Suprapubic skin (tissue), 4 donors: Measurements from ENCODE around the gene DDOST. TPM values are rescaled to one million over a fixed set of nuclear protein-coding genes. Genes with fewer than 3 reads are reported as not detected.

Experiments
- DNase-seq, 2 donors: peaks; one replicate each; pipeline ENCODE4 v3.0.0-alpha.2; 2019; ENCODE audit warnings: low spot score in 2 of 2
- H3K27ac ChIP-seq: fragments of 200-600 bp; sonication (generic); one replicate; pipeline ENCODE4 v1.5.1; 2019
- H3K27me3 ChIP-seq: fragments of 200-600 bp; sonication (generic); one replicate; pipeline ENCODE4 v1.5.1; 2019
- H3K36me3 ChIP-seq: fragments of 200-600 bp; sonication (generic); one replicate; pipeline ENCODE4 v1.5.1; 2019
- H3K4me1 ChIP-seq: fragments of 200-600 bp; sonication (generic); one replicate; pipeline ENCODE4 v1.5.1; 2019
- H3K4me3 ChIP-seq: fragments of 200-600 bp; sonication (generic); one replicate; pipeline ENCODE4 v1.5.1; 2019; ENCODE audit warnings: mild to moderate bottlenecking
- H3K9me3 ChIP-seq: fragments of 200-600 bp; sonication (generic); one replicate; pipeline ENCODE4 v1.5.1; 2019
- CTCF ChIP-seq, 2 donors: fragments of 200-600 bp in 1 of 2; fragments of 450-650 bp in 1 of 2; sonication (generic) in 1 of 2; IDR thresholded peaks; one replicate each; pipeline ENCODE4 v1.5.1; 2016 to 2019; ENCODE audit warnings: antibody characterized with exemption in 2 of 2, mild to moderate bottlenecking in 1 of 2, moderate library complexity in 1 of 2
- EP300 ChIP-seq: sonication (generic); formaldehyde crosslinking; IDR thresholded peaks from one replicate; pipeline ENCODE4 v1.6.1; 2017; ENCODE audit warnings: antibody characterized with exemption
- POLR2A ChIP-seq, 2 donors: fragments of 450-650 bp; IDR thresholded peaks; one replicate each; pipeline ENCODE4 v1.6.1; 2017; ENCODE audit warnings: antibody characterized with exemption in 2 of 2, mild to moderate bottlenecking in 2 of 2, moderate library complexity in 2 of 2
- POLR2AphosphoS5 ChIP-seq, 3 donors: sonication (generic); formaldehyde crosslinking; IDR thresholded peaks; one replicate each; pipeline ENCODE4 v1.6.1; 2017; ENCODE audit warnings: antibody characterized with exemption in 3 of 3
- WGBS: methylation state at CpG from one replicate; pipeline ENCODE4 v1.1.5; 2018; 5-methylcytosine and 5-hydroxymethylcytosine counted together
- total RNA-seq, 4 donors: library from RNA; depleted of rRNA; stranded (reverse); fragments of >200 nt; gene quantifications; one replicate each; pipeline ENCODE4 v1.1.0, GENCODE V29; 2016

Gene DDOST
- total RNA-seq, 4 donors from 2014 or later, result 75.9 to 143 (median 125) TPM

DNA sequence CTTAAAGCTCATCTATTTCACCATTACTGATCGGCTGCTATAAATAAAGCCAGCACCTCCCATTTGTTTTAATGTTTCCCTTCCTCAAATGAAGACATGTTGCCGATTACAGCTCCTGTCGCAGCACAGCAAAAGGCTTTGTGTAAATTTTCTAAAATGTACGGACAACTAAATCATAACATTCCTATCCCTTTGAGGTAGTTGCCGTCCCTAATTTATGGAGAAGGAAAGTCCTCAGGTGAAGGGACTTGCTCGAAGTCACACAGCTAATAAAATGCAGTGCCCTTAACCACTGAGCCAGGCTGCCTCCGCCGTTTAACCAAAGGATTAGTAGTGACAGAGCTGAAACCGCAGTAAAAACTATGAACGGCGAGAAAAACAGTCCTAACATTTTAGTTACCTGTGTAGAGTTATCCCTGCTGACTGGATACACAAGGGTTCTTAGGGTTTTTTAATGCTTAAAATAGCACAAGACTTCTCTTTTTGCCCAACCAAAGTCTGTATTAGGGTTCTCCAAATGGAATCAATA is 27.0 kb downstream of the DDOST start:
- Histone ChIP-seq H3K4me3 (peak overlapping the region; percentile 91), H3K27ac (peak overlapping the region; percentile 95), H3K27me3 (no peaks in the 10 kb centered on the region), H3K9me3 (no peaks in the 10 kb centered on the region), H3K4me1 (peaks cover 14% of the 10 kb centered on the region), H3K36me3 (peaks cover 20% of the 10 kb centered on the region)
- TF ChIP-seq CTCF (IDR thresholded peaks at IDR 0.05), result no peak
- no peak for TF ChIP-seq POLR2A (IDR thresholded peaks at IDR 0.05)
- no peak for TF ChIP-seq EP300
- TF ChIP-seq POLR2AphosphoS5 (IDR thresholded peaks at IDR 0.05), result no peak
- 2% methylated on average over 11 of the region's 11 CpGs for WGBS
- DNase-seq, result no peak

DNA sequence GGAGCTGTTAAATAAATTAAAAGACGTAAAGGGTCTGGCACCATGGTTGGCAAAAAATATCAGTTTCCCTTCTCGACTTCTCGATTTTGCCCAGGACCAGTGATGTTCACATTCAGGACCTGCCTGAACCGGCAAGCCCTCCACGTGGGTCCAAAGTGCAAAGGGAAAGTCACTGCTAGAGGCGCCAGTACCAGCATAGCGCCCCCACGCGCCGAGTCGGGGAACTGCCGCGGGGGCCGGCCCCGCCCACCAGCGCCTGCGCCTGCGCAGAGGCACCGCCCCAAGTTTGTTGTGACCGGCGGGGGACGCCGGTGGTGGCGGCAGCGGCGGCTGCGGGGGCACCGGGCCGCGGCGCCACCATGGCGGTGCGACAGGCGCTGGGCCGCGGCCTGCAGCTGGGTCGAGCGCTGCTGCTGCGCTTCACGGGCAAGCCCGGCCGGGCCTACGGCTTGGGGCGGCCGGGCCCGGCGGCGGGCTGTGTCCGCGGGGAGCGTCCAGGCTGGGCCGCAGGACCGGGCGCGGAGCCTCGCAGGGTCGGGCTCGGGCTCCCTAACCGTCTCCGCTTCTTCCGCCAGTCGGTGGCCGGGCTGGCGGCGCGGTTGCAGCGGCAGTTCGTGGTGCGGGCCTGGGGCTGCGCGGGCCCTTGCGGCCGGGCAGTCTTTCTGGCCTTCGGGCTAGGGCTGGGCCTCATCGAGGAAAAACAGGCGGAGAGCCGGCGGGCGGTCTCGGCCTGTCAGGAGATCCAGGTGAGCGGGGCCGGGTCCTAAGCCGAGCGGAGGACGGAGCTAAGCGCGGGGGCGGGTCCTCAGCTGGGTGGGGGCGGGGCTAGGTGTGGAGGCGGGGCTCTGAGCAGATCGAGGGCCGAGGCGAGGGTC is 27.7 kb downstream of the DDOST start, which contains the start of gene PINK1:
PINK1 (plus strand) TSS at position 269 of the 875 bp plus-strand sequence; CDS start at position 360, 91 bp downstream.
- DNase-seq, result peak; percentile 85 to 88
- Histone ChIP-seq H3K27me3 (no peaks in the 10 kb centered on the region), H3K9me3 (no peaks in the 10 kb centered on the region), H3K4me1 (peaks cover 14% of the 10 kb centered on the region), H3K4me3 (peak within 1 kb of the TSS; percentile 91), H3K36me3 (peaks cover 13% of the 10 kb centered on the region), H3K27ac (peak within 1 kb of the TSS; percentile 95)
- peak; percentile 70 to 83 for TF ChIP-seq POLR2A (IDR thresholded peaks at IDR 0.05)
- peak in 1 of 3 donors; percentile 15 for TF ChIP-seq POLR2AphosphoS5 (IDR thresholded peaks at IDR 0.05)
- no peak for TF ChIP-seq EP300
- TF ChIP-seq CTCF (IDR thresholded peaks at IDR 0.05), result peak; percentile 99 to 100
- 8% methylated on average over 10 of the region's 93 CpGs for WGBS

DNA sequence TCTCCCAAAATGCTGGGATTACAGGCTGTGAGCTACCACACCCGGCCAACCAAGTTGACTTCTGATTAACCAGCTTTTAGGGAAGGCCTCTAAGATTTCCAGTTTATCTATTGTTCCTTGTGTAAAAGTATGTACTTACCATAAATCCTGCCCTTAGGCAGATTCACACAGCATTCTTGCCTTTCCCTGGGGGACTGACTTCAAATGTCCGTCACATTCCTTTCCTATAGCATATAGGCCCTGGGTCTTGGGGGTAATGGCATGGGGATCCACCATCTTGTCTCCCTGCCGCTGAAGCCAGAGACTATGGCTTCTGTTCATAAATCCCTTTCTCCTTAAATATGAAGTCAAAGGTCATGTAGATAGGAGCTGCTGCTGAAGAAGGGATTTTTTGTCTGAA is 28.8 kb downstream of the DDOST start:
- H3K4me1 ChIP-seq, result peaks cover 14% of the 10 kb centered on the region
- H3K27me3 ChIP-seq, result no peaks in the 10 kb centered on the region
- TF ChIP-seq POLR2AphosphoS5 (IDR thresholded peaks at IDR 0.05) (no peak), EP300 (no peak), POLR2A (IDR thresholded peaks at IDR 0.05) (no peak), CTCF (IDR thresholded peaks at IDR 0.05) (no peak)
- H3K4me3 ChIP-seq, result no peak overlapping the region
- H3K9me3 ChIP-seq, result no peaks in the 10 kb centered on the region
- WGBS, result 84% methylated on average over 3 of the region's 3 CpGs
- H3K36me3 ChIP-seq, result peaks cover 3% of the 10 kb centered on the region
- DNase-seq, result no peak
- H3K27ac ChIP-seq, result no peak overlapping the region

DNA sequence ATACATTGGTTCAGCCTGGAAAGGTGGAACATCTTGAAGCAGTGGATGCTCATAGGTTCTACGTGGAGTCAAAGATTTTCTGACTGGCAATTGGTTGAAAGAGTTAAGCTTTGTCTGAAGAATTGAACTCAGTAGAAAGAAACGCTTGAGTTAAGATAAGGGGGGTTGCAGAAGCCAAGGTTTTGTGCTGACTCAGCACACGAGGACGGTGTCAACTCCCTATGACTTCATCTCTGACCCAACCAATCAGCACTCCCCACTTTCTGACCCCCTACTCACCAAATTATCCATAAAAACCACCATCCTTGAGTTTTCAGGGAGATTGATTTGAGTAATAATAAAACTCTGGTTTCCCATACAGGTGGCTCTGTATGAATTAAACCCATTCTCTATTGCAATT is 30.4 kb downstream of the DDOST start:
- TF ChIP-seq CTCF (IDR thresholded peaks at IDR 0.05) (no peak), POLR2AphosphoS5 (IDR thresholded peaks at IDR 0.05) (no peak), POLR2A (IDR thresholded peaks at IDR 0.05) (no peak), EP300 (no peak)
- H3K4me1 ChIP-seq, result peaks cover 14% of the 10 kb centered on the region
- 55% methylated on average over 4 of the region's 4 CpGs for WGBS
- H3K4me3 ChIP-seq, result no peak overlapping the region
- DNase-seq, result no peak
- H3K27me3 ChIP-seq, result no peaks in the 10 kb centered on the region
- H3K27ac ChIP-seq, result no peak overlapping the region
- no peaks in the 10 kb centered on the region for H3K9me3 ChIP-seq
- no peaks in the 10 kb centered on the region for H3K36me3 ChIP-seq

DNA sequence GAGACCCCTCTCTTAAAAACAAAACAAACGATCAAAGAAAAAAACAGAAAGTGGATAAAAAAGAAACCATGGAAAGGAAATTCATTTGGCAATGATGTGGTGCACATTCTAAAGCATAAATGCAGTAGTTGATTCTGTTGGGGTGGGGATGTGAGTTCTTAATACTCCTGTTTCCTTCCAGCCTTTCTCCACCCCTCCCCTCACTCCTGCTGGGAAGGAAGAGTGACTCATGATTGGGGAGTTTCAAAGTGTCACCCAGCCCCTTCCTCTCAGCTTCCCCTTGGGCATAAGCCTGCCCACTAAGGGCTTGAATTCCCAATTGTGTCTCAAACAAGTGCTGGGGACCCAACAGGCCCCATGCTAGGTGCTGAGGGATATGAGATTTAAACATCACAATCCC is 34.6 kb downstream of the DDOST start:
- Histone ChIP-seq H3K36me3 (no peaks in the 10 kb centered on the region), H3K4me3 (no peak overlapping the region), H3K27ac (no peak overlapping the region), H3K9me3 (no peaks in the 10 kb centered on the region), H3K4me1 (no peaks in the 10 kb centered on the region), H3K27me3 (no peaks in the 10 kb centered on the region)
- TF ChIP-seq EP300 (no peak), CTCF (IDR thresholded peaks at IDR 0.05) (no peak), POLR2A (IDR thresholded peaks at IDR 0.05) (no peak), POLR2AphosphoS5 (IDR thresholded peaks at IDR 0.05) (no peak)
- no peak for DNase-seq
- 79% methylated on average over 1 of the region's 1 CpG for WGBS
